ENCODE data around the gene PTPRD. TPM values are rescaled to one million over a fixed set of nuclear protein-coding genes. Genes with fewer than 3 reads are reported as not detected.

Gene PTPRD
- total RNA-seq, 1 experiment from 2014 or later = not detected

DNA sequence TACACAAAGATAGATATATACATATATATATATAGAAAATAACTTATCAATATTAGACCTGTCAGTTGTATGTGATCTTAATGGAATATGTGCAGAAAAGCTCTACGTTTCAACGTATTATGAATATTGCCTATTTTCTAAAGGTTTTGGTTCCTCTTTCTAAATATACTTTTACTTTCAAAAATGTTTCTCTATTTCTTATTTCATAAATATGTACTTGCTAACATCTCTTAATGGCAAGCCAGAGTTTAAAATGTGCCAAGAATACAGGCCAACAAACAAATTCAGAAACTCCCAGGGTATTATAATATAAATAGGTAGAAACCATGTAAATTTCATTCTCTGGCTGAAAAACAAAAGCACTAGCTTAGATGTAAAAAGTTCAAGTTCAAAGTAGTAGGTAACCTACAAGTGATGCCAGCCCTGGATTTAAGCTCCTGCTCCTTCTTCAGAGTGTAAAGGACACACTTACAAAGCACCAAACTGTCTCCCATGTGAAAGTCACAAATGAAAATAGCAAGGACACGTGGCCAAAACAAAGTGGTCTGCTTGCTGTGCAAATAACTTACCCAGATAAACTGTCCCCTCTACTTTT, 2128.1 kb downstream of the PTPRD start:
- Histone ChIP-seq H3K27ac (ENCODE audit: low read depth, low read length, poor library complexity, severe bottlenecking) (no peak overlapping the region), H3K9me3 (ENCODE audit: low read depth, low read length, poor library complexity, severe bottlenecking) (no peaks in the 10 kb centered on the region), H3K4me1 (ENCODE audit: insufficient read depth, low read length, poor library complexity, severe bottlenecking) (no peaks in the 10 kb centered on the region), H3K27me3 (replicated peaks; ENCODE audit: insufficient read depth, low read depth, low read length, poor library complexity) (no peaks in the 10 kb centered on the region), H3K4me3 (ENCODE audit: low read depth, low read length, poor library complexity, severe bottlenecking) (no peak overlapping the region), H3K36me3 (ENCODE audit: insufficient read depth, low read length, poor library complexity, severe bottlenecking) (no peaks in the 10 kb centered on the region)
- ChIA-PET POLR2A (ENCODE audit: low non-redundant PET) (no interaction called here), CTCF (no interaction called here)
- no peak for DNase-seq (ENCODE audit: low spot score)
- TF ChIP-seq CTCF (conservative IDR thresholded peaks at IDR 0.05; ENCODE audit: low read depth, low read length) (no peak), EZH2 (IDR thresholded peaks at IDR 0.05; ENCODE audit: borderline replicate concordance, low read depth, low read length, poor library complexity, severe bottlenecking) (no peak)
- intact Hi-C loops (cut with micrococcal nuclease; ENCODE audit: unreplicated experiment) = no loop called here
- BruUV-seq (replicated peaks) = no TSS peak

DNA sequence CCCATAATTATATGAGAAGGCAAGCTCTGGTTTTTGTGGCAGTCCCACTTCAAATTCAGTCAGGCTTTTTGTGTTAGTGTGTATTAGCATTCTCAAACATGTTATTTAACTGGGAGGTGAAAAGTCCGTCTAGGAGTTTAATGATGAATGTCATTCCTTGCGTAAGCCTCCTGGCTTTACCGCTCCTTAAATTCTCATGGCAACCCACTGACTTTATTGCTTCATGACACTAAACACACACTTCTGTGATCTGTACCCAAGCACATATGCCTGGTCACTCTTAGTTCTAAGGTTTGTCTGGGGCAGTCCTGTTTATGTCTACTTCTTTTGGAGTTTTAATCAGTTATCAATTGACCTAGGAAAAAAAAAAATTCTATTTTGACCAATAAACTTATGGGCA, 2135.4 kb downstream of the PTPRD start:
- no peak overlapping the region for H3K27ac ChIP-seq (ENCODE audit: low read depth, low read length, poor library complexity, severe bottlenecking)
- no peaks in the 10 kb centered on the region for H3K36me3 ChIP-seq (ENCODE audit: insufficient read depth, low read length, poor library complexity, severe bottlenecking)
- TF ChIP-seq EZH2 (IDR thresholded peaks at IDR 0.05; ENCODE audit: borderline replicate concordance, low read depth, low read length, poor library complexity, severe bottlenecking) (no peak), CTCF (conservative IDR thresholded peaks at IDR 0.05; ENCODE audit: low read depth, low read length) (no peak)
- no TSS peak for BruUV-seq (replicated peaks)
- H3K4me3 ChIP-seq (ENCODE audit: low read depth, low read length, poor library complexity, severe bottlenecking) = no peak overlapping the region
- H3K4me1 ChIP-seq (ENCODE audit: insufficient read depth, low read length, poor library complexity, severe bottlenecking) = no peaks in the 10 kb centered on the region
- DNase-seq (ENCODE audit: low spot score) = no peak
- ChIA-PET CTCF (no interaction called here), POLR2A (ENCODE audit: low non-redundant PET) (interaction anchor here (0.6 kb wide), 1 partner anchor 482 kb away, joined by 3 read pairs; no protein-coding TSS in a partner anchor)
- intact Hi-C loops (cut with micrococcal nuclease; ENCODE audit: unreplicated experiment) = no loop called here
- no peaks in the 10 kb centered on the region for H3K27me3 ChIP-seq (replicated peaks; ENCODE audit: insufficient read depth, low read depth, low read length, poor library complexity)
- H3K9me3 ChIP-seq (ENCODE audit: low read depth, low read length, poor library complexity, severe bottlenecking) = no peaks in the 10 kb centered on the region

GRCh38 chr9:8474937-8475336, 2137.9 kb downstream of the PTPRD start:
- no peak for TF ChIP-seq CTCF (conservative IDR thresholded peaks at IDR 0.05; ENCODE audit: low read depth, low read length)
- TF ChIP-seq EZH2 (IDR thresholded peaks at IDR 0.05; ENCODE audit: borderline replicate concordance, low read depth, low read length, poor library complexity, severe bottlenecking) = no peak
- Histone ChIP-seq H3K4me1 (ENCODE audit: insufficient read depth, low read length, poor library complexity, severe bottlenecking) (no peaks in the 10 kb centered on the region), H3K9me3 (ENCODE audit: low read depth, low read length, poor library complexity, severe bottlenecking) (no peaks in the 10 kb centered on the region), H3K36me3 (ENCODE audit: insufficient read depth, low read length, poor library complexity, severe bottlenecking) (no peaks in the 10 kb centered on the region), H3K27ac (ENCODE audit: low read depth, low read length, poor library complexity, severe bottlenecking) (no peak overlapping the region), H3K27me3 (replicated peaks; ENCODE audit: insufficient read depth, low read depth, low read length, poor library complexity) (no peaks in the 10 kb centered on the region), H3K4me3 (ENCODE audit: low read depth, low read length, poor library complexity, severe bottlenecking) (no peak overlapping the region)
- no TSS peak for BruUV-seq (replicated peaks)
- intact Hi-C loops (cut with micrococcal nuclease; ENCODE audit: unreplicated experiment) = no loop called here
- POLR2A ChIA-PET (ENCODE audit: low non-redundant PET) = no interaction called here
- CTCF ChIA-PET = no interaction called here
- no peak for DNase-seq (ENCODE audit: low spot score)
